Measurements from ENCODE around the gene CIAO3. TPM values are rescaled to one million over a fixed set of nuclear protein-coding genes. Genes with fewer than 3 reads are reported as not detected.

CIAO3 gene
- total and polyA plus RNA-seq, 2 donors (not counting 1 experiment from before 2014, with no cell fraction given) = 59.4 to 68.4 TPM

GRCh38 chr16:766820-767640, 26.2 kb upstream of the CIAO3 start:
- Mint-ChIP-seq H3K27me3 (no peaks in the 10 kb centered on the region), H3K27ac (no peak overlapping the region), H3K4me1 (no peaks in the 10 kb centered on the region), H3K4me3 (no peak overlapping the region), H3K9me3 (ENCODE audit: insufficient read depth) (no peaks in the 10 kb centered on the region)
- H3K4me3 ChIP-seq (ENCODE audit: control extremely low read depth in 1 of 5, extremely low read depth in 1 of 5, insufficient read depth in 1 of 5, low read depth in 2 of 5, low read length in 4 of 5) = no peak overlapping the region
- H4K20me1 ChIP-seq (ENCODE audit: control insufficient read depth, insufficient read depth, low read length, poor library complexity, severe bottlenecking) = no peaks in the 10 kb centered on the region
- CTCF ChIA-PET = no interaction called here
- H3K27me3 ChIP-seq (replicated peaks in 1 of 4; ENCODE audit: control extremely low read depth in 1 of 4, control insufficient read depth in 3 of 4, insufficient read depth in 4 of 4, low read length in 3 of 4) = peaks cover 0 to 10% (median 0%) of the 10 kb centered on the region in 4 experiments
- intact Hi-C loops (cut with micrococcal nuclease) = no loop called here
- H3K4me1 ChIP-seq (ENCODE audit: control insufficient read depth in 2 of 2, insufficient read depth in 2 of 2, low read length in 2 of 2) = peaks cover 0 to 3% of the 10 kb centered on the region in 2 donors
- POLR2A ChIA-PET = no interaction called here
- WGBS (ENCODE audit: insufficient coverage) = 79% methylated on average over 28 of the region's 48 CpGs
- H3K9ac ChIP-seq (ENCODE audit: low read length) = no peak overlapping the region
- no peak for ATAC-seq (ENCODE audit: low read depth)
- no peak overlapping the region for H3K27ac ChIP-seq (ENCODE audit: low read length in 2 of 2)
- no peak for DNase-seq
- H3K4me2 ChIP-seq (replicated peaks; ENCODE audit: low read depth, low read length, poor library complexity, severe bottlenecking) = no peak overlapping the region
- TF ChIP-seq EZH2 (IDR thresholded peaks at IDR 0.05; ENCODE audit: borderline replicate concordance, insufficient read depth, low read depth, low read length, poor library complexity, severe bottlenecking) = no peak
- TF ChIP-seq CTCF (IDR thresholded peaks at IDR 0.05) = no peak
- no peaks in the 10 kb centered on the region for H3K79me2 ChIP-seq (ENCODE audit: control insufficient read depth, insufficient read depth, low read length)
- no peaks in the 10 kb centered on the region for H3K9me3 ChIP-seq (ENCODE audit: control extremely low read depth in 1 of 3, control insufficient read depth in 2 of 3, insufficient read depth in 1 of 3, low read length in 2 of 3)
- H3K36me3 ChIP-seq (replicated peaks in 1 of 2; ENCODE audit: control extremely low read depth in 1 of 2, control insufficient read depth in 1 of 2, extremely low read depth in 1 of 2, insufficient read depth in 2 of 2, low read length in 1 of 2) = no peaks in the 10 kb centered on the region
- no peak overlapping the region for H2AFZ ChIP-seq (ENCODE audit: insufficient read depth, low read depth, low read length, poor library complexity, severe bottlenecking)
